CD4-positive, alpha-beta T cell treated with Interferon gamma for 1 hour (primary cell): ENCODE results near the gene MMAB.
A peak's percentile ranks its signal among the peaks of the same experiment; 100 is the strongest.
"Not testable (repeated sequence)": the region's sequence is repeated elsewhere in the genome, so short reads cannot be mapped to it uniquely, and the experiment has no call there.

ENCODE experiments used
- DNase-seq: peaks from one replicate; pipeline ENCODE4 v3.0.0-alpha.2; 2020

Gene MMAB

DNA sequence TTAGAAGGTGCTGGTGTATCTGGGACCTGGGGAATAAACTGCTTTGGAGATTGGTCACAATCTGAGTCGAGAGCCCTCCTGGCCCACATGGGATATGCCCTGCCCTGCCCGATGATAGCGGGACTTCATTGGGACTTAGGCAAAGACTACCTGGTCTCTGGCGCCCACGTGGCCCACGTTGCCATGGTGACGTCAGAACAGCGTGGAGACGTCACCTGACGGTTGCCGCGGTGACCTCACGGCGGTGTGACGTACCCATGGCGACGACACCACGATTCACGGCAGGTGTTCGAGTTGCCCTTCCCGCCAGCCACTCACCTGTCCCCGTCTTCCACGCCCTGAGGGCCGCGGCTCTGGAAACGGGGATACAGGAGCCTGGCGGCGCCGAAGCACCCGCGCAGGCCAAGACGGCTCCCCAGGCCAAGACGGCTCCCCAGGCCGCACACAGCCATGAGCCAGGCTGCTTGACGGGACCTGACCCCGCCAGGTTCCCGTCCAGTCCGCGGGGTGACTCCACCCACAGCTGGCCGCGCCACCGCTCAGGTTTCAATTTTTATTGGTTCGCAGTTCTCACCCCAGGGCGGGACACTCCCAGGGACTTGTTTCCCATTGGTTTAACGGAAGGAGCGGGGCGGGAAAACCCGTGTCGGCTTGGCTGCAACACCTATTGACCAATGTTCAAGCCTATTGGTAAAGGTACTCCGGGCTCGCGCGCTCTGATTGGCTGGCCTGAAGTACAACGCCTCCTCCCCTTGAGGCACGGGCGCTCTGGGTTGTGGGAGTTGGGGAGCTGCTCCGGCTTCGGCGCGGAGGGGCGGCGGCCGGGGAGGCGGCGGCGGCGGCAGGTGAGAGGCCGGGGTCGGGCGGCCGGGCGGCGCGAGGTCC is at the start of gene MMAB, which contains the start of gene MVK:
Gene MMAB (minus strand): TSS at position 476 of the 885 bp plus-strand sequence. CDS start 24 bp downstream, at position 452.
Gene MVK (plus strand): TSS at position 766 of the 885 bp plus-strand sequence. CDS start 1,029 bp downstream, outside the sequence.
- DNase-seq: peak; percentile 99

DNA sequence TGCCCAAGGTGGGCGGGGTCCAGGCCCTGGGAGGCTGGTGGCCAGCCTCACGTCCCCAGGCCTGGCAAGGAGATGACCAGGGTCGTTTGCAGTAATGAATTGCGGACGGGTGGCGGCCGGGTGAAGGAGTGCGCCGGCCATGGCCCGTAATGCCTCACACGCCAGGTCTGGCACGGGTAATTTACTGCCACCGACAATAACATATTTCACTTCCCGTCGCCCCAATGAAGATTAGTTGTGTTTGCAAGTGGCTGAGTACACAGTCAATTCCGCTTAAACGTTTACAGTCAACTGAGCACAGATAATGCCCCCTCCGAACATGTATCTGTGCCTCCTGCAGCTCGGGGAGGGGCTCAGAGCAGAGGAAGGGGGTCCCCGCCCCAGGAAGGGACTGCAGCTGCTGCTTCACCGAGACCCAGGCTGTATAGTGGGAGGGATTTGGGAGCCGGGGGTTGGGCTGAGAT is 48.6 kb upstream of the MMAB start:
- no peak for DNase-seq

DNA sequence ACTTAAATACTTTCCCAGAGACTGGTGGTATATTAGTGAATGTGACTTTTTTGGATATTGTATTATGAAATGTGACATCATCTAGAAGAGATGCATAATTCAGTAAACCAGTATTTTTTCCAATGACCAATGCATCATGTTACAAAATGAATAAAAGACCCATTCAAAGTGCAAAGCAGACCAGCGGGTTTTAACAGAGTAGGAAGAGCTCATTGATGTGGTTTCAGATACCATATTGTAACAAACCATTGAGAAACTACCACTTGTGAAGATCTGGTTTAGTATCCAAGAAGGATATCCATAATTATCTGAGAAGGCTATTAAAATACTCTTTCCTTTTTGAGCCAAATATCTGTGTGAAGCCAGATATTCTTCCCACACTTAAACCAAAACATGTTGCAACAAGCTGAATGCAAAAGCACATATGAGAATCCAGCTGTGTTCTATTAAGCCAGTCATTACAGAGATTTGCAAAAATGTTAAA is 47.9 kb upstream of the MMAB start:
- DNase-seq: no peak

DNA sequence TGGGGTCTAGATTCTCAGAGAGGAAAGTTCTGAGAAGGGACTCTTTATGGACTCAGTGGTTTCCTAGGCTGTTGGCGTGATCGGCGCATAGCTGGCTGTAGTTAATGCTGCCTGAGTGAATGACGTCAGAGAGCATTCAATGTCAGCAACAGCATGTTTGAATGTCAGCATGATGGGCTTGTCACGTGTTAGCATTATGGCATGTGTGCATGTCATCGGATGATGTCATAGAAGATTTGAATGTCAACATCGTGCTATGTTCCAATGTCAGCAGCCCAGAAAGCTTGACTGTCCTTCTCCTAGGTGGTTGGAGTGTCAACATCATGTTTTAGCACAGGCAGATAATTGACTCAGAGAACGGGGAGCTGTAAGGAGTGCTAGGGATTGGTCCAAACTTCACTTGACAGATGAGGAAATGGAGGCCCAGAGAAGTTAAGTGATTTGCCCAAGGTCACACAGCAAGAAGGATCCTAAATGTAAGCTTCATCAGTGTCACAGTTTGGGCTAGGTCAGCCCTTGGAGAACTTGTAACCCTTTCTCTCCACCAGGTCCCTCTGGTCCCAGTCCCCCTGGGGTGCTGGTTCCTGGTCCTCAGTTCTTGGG is 45.8 kb upstream of the MMAB start:
- DNase-seq: no peak

DNA sequence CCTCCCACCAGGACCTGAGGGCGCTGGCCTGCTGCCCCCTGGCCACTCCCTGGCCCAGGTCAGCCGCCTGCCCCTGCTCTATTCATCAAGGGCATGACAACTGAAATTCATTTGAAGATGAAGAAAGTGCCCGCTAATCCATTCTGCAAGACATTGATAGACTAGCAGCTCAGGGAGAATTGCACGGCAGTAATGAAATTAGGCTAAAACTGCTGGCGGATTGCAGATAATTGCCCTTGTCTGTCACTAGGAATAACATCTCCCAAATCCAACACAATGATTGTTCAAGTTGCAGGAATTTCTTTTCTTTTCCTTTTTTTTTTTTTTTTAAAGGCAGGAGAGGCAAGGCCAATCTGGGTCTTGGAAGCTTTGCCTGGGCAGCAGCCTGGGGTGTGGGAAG is 44.8 kb upstream of the MMAB start:
- no peak for DNase-seq

DNA sequence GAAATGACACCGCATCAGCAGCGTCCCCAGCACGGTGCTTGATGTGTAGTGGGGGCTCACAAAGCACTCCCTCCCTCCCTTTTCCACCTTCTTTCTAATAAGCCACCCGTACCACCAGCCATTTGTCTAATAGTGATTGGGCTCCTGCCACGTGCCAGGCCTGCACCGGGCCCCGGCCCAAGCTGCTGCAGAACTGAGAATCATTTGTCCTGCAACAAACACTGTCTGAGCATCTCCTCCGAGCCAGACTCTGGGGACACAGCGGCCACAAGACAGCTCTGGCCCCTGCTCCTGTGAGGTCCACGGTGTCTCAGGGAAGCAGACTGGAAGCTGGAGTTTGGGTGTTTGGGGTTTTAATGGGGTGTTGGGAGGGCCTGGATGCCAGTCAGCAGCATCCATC is 44.2 kb upstream of the MMAB start:
- DNase-seq: no peak

DNA sequence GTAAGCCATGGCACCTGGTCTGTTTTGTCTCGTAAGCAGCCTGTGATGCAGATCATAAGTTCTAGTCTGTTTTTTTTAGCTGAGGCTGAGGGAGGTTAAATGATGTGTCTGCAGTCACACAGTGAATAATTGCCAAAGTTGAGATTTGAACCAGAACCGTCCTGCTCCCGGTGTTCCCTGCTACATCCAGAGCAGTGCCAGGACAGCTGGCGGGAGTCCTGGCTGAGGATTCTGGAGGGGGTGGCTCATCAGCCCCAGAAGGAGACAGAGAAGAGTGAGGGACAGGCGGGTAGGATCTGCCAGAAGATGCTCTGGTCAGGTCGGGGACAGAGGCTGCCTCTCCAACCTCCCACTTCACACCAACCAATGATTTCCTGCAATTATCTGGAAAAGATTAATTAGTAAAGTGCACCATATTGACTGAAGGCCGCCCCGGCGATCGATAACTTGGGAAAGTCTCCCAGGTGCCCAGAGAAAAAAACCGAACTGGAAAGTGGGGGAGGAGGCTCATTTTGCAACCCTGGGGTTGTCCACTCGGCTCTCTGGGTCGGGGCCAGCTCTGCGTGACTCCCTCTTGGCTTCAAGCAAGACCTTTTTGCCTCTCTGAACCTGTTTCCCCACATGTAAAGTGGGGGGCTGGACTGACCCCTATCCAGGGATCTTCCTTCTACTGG is 42.4 kb upstream of the MMAB start:
- no peak for DNase-seq

DNA sequence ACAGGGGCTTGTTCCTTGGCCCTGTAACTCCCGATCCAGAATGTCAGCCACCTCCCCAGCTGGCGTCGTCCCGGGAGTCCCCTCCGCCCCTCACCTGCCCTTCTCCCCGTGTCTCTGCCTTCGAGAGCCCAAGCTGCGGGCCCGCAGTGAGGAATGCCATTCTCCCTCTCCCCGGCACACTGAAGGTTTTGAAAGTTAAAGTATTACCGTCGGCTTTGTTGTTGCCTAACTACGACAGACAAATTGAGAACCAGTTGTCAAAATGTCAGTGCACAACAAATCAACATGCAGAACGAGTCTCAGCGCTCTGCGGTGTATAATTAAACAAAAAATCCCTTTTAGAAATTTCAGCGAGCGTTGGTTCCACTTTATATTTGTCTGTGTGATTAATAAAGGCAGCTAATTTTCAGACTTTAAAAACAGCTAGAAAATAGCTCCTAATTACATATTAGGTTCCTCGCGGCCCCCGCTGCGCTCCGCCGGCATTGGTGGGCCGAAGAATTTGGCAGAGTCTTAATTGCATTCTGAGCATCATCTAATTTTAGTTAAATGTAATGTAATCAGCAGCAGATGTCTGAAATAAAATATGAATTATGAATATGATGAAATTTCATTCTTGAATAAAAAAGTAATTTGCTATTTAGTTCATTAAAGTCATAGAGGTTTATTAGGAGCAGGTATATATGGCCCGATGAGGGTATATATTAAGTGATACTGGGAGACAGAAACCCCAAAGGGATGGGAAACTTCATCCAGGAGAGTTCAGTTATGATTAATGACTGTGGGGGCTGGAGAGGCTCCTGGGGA is 40.5 kb upstream of the MMAB start:
- no peak for DNase-seq

DNA sequence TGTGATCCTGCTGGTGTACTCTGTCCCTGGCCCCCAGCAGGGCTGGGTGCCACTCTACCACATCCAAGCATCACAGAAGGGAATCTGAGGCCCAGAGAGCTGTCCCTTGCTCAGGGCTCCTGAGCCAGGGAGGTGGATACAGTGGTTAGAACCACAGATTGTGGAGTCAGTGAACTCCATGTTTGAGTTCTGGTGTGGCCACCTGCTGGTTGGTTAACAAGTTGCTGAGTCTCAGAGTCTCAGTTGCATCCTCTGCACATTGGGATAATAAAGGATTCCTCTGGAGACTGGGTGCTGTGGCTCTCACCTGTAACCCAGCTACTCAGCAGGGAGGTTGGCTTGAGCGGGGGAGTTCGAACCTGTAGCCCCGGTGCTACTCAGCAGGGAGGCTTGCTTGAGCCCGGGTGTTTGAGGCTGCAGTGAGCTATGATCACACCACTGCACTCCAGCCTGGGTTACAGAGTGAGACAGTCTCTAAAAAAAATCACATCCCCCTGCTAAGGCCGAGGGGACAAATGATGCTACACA is 39.7 kb upstream of the MMAB start:
- no peak for DNase-seq

DNA sequence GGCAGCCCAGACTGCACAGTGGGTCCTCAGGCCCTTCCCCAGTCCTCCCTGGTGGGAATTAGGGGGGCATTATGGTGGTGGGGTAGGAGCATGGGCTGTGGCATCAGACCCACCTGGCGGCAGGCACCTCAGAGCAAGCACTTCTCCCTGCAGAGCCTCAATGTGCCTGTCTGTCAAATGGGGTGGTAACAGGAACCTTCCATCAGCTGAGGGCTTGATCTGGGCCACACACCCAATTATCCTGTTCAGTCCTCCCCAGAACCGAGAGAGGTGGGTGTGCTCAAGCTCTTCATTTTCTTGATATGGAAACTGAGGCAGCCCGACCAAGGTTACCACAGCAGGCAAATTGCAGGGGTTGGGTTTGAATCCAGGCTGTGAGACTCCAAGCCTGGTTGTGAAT is 38.7 kb upstream of the MMAB start:
- DNase-seq: no peak

DNA sequence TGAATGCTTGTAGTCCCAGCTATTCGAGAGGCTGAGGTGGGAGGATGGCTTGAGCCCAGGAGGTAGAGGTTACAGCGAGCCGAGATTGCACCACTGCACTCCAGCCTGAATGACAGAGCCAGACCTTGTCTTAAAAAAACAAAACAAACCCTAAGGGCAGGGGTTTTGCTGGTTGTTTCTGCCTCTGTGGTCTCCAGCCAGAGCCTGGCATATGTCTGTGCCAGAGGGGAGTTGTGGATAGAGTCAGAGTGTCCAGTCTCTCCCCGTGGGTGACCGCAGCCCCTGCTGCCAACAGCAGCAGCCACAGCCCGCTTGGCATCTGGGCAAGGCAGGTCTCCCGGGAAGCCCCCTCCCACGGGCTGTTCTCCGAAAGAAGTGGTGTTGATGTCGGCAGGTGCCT is 37.9 kb upstream of the MMAB start:
- no peak for DNase-seq

DNA sequence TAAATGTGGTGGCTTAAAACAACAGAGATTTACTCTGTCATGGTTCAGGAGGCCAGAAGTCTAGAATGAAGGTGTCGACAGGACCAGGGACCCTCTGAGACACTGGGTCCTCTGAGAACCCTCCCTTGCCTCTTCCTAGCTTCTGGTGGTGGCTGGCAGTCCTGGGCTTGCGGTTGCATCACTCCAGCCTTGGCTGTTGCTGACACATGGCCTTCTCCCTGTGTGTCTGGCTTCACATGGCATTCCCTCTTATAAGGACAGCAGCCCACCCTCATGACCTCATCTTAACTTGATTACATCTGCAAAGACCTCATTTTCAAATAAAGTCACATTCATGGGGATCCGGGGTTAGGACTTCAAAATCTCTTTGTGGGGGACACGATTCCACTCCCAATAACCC is 37.2 kb upstream of the MMAB start:
- no peak for DNase-seq

DNA sequence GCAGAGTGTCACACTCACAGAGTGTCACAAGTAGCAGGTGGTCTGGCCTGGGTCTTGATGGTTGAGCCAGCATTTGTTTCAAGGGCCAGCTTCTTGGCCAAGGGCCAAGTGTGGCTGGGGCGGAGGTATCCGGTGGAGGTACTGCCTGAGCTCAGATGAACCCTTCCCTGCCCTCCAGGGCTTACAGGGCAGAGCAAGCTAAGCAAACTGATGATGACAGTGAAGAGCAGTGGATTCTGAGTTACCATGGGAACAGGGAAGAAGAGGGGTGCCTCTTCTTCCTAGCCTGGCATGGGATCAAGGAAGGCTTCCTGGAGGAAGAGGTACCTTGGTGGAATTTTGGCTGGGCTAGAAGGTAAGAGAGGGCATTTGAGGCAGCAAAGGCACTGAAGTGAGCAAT is 36.0 kb upstream of the MMAB start:
- no peak for DNase-seq

DNA sequence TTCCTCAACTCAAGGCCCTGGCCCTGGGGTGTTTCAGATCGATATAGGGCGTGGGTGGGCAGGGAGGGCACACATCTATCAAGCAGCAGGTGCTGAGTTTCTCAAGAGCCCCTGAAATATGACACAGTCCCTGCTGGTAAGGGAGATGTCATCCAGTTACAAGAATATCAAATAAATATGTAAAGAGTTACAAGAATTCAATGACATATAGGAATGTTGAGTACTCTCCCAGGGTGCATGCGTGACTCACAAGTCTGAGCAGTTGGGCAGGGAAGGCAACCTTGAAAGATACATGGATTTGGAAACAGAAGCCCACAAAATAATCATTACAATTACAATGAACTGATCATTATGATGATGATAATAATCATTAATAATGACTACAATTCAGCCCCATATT is 35.5 kb upstream of the MMAB start:
- no peak for DNase-seq

DNA sequence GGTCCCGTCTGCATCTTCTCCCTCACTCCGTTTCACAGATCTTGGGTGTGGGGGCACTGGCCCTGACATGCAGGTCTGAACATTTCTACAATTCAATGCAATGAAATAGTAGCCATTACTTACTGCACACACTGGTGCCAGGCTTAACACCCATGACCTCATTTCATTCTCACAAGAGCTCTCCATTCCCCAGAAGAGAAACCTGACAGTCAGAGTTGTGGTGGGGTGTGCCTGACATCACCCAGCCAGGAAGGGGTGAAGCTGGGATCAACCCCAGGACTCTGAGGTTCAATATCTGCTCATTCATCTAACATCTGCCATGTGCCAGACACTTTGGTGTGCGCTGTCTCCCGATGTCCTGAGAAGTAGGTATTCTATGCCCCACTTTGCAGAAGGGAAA is 35.0 kb upstream of the MMAB start:
- DNase-seq: no peak

DNA sequence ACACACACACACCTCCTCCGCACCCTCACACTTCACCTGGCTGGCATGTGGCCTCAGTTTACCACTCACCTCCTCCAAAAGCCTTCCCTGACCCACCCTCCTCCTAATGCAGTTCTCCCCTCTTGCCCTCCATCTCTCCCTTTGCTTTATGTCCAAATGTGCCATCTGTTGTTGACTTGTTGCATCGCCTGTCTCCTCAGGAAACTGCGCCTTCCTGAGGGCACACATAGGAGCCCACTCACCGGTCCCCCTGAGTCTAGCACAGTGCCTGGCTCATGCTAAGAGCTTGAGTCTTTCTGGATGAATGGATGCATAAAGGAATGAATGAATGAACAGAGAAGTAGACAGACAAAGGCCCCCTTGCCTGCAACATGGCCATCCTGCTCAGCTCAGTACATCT is 34.3 kb upstream of the MMAB start:
- DNase-seq: no peak

DNA sequence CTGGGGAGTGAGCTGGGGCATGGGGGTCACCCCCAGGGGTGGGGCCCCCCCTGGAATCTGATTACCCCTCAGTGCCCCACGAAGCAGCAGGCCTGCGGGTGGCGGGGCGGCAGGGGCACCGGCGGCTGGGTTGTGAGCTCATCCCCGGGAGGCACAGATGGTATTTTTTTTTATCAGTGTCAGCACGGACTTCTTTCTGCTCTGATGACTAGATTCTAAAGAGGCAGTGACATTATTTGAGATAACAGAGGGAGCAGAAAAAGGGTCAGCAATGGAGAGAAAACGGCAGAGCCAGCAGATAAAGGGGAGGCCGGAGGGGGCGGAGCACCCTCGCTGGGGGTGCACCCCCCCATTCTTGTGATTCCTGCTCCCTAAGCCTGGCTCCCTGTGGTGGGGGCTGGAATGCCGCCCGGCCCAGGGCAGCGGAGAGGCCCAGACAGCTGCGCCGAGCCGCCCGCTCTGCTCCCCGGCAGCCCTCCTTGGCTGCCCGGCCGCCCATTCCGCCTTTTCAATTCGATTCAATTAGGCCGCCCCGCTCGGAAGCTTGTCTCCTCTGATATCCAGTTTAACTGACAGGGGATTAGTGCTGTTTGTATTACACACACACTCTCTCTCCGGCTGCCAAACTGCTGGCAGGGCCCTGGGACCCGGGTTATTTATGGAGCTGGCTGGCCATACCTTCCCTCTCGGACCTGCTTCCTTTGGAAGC is 33.2 kb upstream of the MMAB start:
- DNase-seq: no peak

DNA sequence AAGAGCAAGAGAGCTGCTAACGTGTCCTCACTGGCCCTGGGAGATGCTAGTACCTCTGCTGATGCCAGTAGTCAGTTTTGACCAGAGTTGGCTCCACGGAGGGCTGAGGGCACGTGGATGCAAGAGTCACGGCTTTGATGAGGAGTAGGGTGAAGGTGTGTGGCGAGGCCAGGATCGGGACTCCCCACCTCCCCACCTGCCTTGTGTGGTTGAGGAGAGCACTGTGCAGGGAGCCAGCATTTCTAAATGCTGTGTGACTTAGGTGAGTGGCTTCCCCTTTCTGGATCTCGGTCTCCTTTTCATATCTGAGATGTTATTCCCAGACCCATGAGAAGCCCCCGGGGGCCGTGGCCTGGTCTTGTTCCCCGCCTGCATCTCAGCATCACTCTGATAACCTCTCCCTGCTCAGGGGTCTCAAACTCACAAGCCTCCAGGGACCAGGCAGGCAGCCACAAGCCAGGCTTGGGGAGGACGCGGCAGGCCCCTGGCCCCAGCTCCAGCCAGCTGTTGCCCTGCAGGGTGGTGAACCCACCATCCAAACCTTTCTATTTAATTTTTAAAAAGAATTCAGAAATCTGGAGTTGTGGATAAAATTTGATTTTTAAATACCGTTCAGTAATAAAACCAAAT is 32.4 kb upstream of the MMAB start:
- DNase-seq: no peak

DNA sequence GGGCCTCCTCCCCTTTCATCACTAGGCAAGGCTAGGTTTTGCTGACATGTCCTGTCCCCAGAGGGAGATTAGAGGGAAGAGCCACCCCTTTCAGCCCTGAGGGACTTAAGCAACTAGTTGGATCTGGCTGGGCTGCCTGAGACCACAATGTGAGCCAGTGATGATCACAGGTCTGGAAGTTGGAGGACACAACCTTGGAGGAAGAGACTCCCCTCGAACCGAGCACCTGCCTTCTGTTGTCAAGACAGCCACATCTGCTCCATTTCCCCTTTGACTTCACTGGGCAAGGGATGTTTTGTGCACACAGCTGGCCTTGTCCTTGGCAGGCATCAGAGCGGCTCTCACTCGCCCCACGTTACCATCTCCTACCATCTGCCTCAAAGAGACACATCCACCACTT is 31.7 kb upstream of the MMAB start:
- no peak for DNase-seq

DNA sequence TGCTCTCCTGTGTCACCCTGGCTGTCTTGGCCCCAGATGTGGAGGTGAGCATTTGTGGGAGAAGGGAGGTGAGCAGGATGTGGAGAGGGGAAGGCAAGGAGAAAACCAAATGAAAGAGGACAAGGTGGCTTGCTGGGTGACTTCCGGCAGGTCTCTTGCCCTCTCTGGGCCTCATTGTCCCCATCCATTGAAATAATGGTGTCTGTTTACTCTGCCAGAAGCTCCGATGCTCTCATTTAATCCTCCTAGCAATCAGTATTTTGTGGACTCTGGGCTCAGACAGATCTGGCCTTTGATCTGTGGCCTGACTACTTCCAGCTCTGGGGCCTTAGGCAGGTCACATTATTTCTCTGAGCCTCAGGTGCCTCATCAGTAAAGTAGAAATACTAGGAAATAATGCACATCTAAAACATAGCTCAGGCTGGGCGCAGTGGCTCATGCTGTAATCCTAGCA is 30.9 kb upstream of the MMAB start:
- no peak for DNase-seq

DNA sequence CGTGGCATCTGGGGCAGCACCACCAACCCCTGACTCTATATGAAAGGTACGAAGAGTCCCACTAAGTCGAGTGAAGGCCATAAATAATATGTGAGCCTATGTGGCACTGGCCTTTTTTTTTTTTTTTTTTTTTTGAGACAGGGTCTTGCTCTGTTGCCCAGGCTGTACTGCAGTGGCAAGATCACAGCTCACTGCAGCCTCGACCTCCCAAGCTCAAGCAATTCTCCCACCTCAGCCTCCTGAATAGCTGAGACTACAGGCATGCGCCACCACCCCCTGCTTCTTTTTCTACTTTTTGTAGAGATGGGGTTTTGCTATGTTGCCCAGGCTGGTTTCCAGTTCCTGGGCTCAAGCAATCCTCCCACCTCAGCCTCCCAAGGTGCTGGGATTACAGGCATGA is 28.8 kb upstream of the MMAB start:
- DNase-seq: not testable (repeated sequence)
